ENCODE results near the gene FCSK. TPM values are rescaled to one million over a fixed set of nuclear protein-coding genes. Genes with fewer than 3 reads are reported as not detected.

The FCSK gene
- total and polyA plus RNA-seq, 2 of the 8 experiments (the other 6 are each of a cell fraction or from before 2014, with no cell fraction given), result 4.6 to 5.1 TPM

GRCh38 chr16:70466805-70467076 lies 12.3 kb downstream of the FCSK start (continued):
- no peak for TF ChIP-seq CHD7 (IDR thresholded peaks at IDR 0.05; ENCODE audit: insufficient replicate concordance, low read length)
- no peak for TF ChIP-seq JUN (IDR thresholded peaks at IDR 0.05; ENCODE audit: low read depth, low read length)
- no peak for TF ChIP-seq BCL11A (IDR thresholded peaks at IDR 0.05; ENCODE audit: low read depth in 2 of 2, low read length in 2 of 2)
- TF ChIP-seq SIRT6 (IDR thresholded peaks at IDR 0.05; ENCODE audit: low read length), result no peak
- no peak for TF ChIP-seq YY1 (IDR thresholded peaks at IDR 0.05; ENCODE audit: low read depth, low read length)
- TF ChIP-seq RBBP5 (IDR thresholded peaks at IDR 0.05; ENCODE audit: borderline replicate concordance, low read depth, low read length), result no peak
- TF ChIP-seq RFX5 (IDR thresholded peaks at IDR 0.05; ENCODE audit: borderline replicate concordance, low read depth, low read length), result no peak
- no peak for TF ChIP-seq EP300 (IDR thresholded peaks at IDR 0.05; ENCODE audit: borderline replicate concordance in 1 of 2, low read depth in 2 of 2, low read length in 2 of 2)
- no peak for TF ChIP-seq POLR2A (IDR thresholded peaks at IDR 0.05; ENCODE audit: control extremely low read depth in 1 of 2, low read depth in 2 of 2, low read length in 2 of 2)
- no peak for TF ChIP-seq EZH2 (IDR thresholded peaks at IDR 0.05; ENCODE audit: low read depth, low read length, severe bottlenecking)
- TF ChIP-seq GTF2F1 (IDR thresholded peaks at IDR 0.05; ENCODE audit: borderline replicate concordance, low read depth, low read length), result no peak
- TF ChIP-seq ATF3 (IDR thresholded peaks at IDR 0.05; ENCODE audit: insufficient read depth, low read depth, low read length), result no peak
- no peak for TF ChIP-seq CHD1 (IDR thresholded peaks at IDR 0.05; ENCODE audit: low read depth, low read length)
